GM12875 (cell line): ENCODE measurements around the gene MREG.

Source experiments
- H3K4me3 ChIP-seq: one replicate; pipeline ENCODE4 v1.5.1; 2011; ENCODE audit warnings: low read depth, low read length, control low read depth
- TF ChIP-seq, protein P1 (sequence below): IDR thresholded peaks from 2 replicates; pipeline ENCODE4 v1.5.1; 2011; ENCODE audit warnings: low read depth, mild to moderate bottlenecking, control low read depth, inconsistent platforms, low read length, moderate library complexity, borderline replicate concordance; ENCODE audit not compliant: insufficient read depth

MREG gene

GRCh38 chr2:216051350-216051749 lies 38.0 kb upstream of the MREG start:
- TF ChIP-seq, protein P1, sequence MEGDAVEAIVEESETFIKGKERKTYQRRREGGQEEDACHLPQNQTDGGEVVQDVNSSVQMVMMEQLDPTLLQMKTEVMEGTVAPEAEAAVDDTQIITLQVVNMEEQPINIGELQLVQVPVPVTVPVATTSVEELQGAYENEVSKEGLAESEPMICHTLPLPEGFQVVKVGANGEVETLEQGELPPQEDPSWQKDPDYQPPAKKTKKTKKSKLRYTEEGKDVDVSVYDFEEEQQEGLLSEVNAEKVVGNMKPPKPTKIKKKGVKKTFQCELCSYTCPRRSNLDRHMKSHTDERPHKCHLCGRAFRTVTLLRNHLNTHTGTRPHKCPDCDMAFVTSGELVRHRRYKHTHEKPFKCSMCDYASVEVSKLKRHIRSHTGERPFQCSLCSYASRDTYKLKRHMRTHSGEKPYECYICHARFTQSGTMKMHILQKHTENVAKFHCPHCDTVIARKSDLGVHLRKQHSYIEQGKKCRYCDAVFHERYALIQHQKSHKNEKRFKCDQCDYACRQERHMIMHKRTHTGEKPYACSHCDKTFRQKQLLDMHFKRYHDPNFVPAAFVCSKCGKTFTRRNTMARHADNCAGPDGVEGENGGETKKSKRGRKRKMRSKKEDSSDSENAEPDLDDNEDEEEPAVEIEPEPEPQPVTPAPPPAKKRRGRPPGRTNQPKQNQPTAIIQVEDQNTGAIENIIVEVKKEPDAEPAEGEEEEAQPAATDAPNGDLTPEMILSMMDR: no peak
- no peak overlapping the region for H3K4me3 ChIP-seq

DNA sequence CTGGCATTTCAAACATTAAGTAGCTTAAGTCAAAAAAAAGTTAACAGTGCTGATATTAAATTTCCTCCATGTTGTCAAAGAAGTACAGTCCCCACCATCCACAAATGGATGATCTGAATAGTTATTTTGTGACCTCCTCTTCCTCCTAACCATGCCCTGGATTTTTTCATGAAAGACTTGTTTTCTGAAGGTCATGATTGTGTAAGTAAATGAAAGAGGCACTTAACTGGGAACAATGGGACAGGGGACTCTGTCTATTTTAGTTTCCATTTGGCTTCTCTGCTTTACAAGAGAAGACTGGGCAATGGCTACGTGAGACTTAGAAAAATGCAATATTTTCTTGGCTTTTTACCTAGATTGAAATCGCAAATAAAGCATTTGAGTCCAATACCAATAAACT lies 36.1 kb upstream of the MREG start:
- TF ChIP-seq, protein P1: no peak
- H3K4me3 ChIP-seq: no peak overlapping the region

DNA sequence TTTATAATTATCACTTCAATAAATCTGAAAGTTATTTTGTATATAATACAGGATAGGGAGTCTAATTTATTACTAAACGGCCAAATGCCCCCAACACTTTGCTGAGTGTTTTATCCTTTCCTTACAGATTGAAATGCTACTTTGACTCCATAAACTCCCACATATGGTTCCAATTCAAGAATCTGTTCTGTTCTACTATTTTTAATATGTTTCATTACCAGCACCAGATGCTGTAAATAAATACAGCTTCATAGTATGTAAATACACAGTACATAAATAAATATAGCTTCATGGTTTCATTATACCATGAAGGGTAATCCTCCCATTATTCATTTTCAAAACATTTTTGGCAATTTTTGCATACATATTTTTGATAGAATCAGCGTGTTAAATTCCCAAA lies 34.0 kb upstream of the MREG start:
- H3K4me3 ChIP-seq: no peak overlapping the region
- TF ChIP-seq, protein P1: no peak

DNA sequence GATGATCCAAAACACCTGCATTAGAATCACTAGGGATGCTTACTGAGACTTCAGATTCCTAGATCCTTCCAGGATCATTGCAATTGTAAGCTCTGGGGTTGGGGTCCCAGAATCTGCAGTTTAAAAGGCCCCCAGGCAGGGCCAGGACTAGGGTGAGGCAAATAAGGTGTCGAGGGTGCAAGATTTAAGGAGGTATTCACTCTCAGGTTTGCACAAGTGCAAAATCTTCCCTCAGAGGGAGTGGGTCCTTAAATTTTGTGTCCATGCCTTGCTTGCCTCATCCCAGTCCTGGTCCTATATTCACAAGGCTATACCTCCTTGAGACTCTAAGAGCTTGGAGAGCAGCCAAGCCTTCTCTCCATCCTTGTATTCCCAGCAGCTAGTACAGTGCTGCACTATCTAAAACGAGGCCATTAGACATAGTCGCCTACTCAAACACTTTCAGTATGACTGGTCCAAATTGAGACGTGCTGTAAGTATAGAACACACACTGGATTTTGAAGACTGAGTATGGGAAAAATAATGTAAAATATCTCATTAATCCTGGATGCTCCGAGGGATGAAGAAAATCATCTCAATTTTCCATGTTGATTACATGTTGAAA lies 31.6 kb upstream of the MREG start:
- TF ChIP-seq, protein P1: no peak
- no peak overlapping the region for H3K4me3 ChIP-seq

DNA sequence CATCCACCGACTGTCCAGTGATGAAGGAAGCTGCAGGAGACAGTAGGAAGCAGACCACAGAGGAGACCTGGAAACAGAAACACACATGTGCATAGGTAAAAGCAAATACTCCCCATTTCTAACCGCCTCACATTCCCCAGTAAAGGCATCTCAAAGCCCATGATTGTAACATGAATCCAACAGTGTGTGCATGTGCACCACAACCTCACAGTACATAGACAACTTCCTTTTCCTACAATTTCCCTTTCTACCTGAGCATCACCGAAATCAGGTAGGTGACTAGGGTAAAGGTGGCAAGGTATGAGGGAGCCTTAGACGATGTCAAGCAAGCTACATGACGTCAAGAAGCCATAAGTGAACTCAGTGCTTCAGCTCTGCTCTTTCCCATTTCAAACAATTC lies 30.6 kb upstream of the MREG start:
- TF ChIP-seq, protein P1: no peak
- H3K4me3 ChIP-seq: no peak overlapping the region

DNA sequence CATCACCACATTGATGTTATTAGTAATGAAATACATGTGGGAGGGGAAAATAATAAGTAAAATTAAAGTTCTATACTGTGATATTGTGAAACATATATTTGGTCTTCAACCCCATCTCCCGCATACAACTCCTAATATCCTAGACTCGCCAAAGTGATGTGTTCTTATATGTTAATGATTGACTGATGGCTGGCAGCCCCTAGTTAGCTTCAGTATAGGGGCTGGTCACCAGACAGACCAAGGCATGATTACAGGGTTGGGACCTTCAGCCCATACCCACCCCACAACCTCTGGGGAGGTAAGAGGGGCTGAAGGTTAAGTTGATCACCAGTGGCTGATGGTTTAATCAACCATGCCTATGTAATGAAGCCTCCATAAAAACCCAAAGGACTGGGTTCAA lies 28.1 kb upstream of the MREG start:
- H3K4me3 ChIP-seq: no peak overlapping the region
- TF ChIP-seq, protein P1: no peak

GRCh38 chr2:216039918-216040317 lies 26.6 kb upstream of the MREG start:
- no peak overlapping the region for H3K4me3 ChIP-seq
- TF ChIP-seq, protein P1: no peak
